ENCODE measurements around the gene CSNK1A1L. TPM values are rescaled to one million over a fixed set of nuclear protein-coding genes. Genes with fewer than 3 reads are reported as not detected.

Gene CSNK1A1L
- total RNA-seq, 5 donors from 2014 or later (not counting 1 experiment from before 2014, with no cell fraction given), result not detected

DNA sequence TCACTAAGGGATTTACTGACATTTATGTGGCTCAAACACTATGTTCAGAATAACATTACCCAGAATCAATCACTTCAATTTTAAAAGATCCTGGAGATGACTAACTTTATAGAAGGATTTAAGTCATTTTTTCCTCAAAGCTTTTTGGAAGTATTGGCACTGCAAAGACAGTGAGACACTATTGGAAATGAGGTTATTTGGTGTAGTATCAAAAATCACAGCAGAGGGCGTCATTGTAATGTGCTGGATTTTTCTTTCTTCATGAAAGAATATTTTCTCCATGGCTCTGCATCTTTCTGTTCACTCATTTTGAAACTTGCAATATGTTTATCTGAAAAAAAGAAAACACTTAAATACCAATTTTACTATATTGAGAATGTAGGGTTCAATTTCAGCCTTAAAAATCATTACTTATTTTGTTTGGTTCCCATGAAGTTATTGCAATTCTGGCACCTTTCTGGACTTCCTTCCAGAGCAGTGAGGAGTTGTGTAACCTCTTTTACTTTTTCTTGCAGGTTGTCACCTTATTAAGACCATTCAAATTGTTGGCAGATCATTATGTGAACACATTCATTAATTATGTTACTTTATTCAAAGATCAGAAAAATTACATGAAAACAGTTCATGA is 3.7 kb upstream of the CSNK1A1L start:
- Histone ChIP-seq H3K4me3 (ENCODE audit: control insufficient read depth in 1 of 2, extremely low read depth in 1 of 2, low read length in 1 of 2) (no peak overlapping the region), H3K36me3 (ENCODE audit: control insufficient read depth in 2 of 2, extremely low read depth in 1 of 2, insufficient read depth in 1 of 2, low read length in 1 of 2) (no peaks in the 10 kb centered on the region), H3K4me1 (ENCODE audit: control insufficient read depth in 1 of 2, extremely low read depth in 1 of 2, insufficient read depth in 2 of 2, low read length in 2 of 2) (no peaks in the 10 kb centered on the region), H3K9me3 (no peaks in the 10 kb centered on the region), H3K27me3 (replicated peaks in 1 of 2; ENCODE audit: control insufficient read depth in 2 of 2, extremely low read depth in 1 of 2, insufficient read depth in 2 of 2, low read length in 1 of 2) (no peaks in the 10 kb centered on the region), H3K27ac (ENCODE audit: low read length) (no peak overlapping the region)
- ChIA-PET CTCF (no interaction called here), POLR2A (no interaction called here)
- no CpG with 5 or more reads among the region's 1 CpG for WGBS (ENCODE audit: insufficient coverage)
- ATAC-seq (replicated peaks in 1 of 4), result no peak
- no peaks in the 10 kb centered on the region for H3K9me3 Mint-ChIP-seq
- H3K27me3 Mint-ChIP-seq, result peaks cover 8 to 18% of the 10 kb centered on the region in 2 donors
- H3K4me1 Mint-ChIP-seq, result no peaks in the 10 kb centered on the region
- peak in 1 of 35 experiments; percentile 2 for DNase-seq
- no peaks in the 10 kb centered on the region for H3K36me3 Mint-ChIP-seq
- H3K4me3 Mint-ChIP-seq, result no peak overlapping the region
- no peak overlapping the region for H3K27ac Mint-ChIP-seq

DNA sequence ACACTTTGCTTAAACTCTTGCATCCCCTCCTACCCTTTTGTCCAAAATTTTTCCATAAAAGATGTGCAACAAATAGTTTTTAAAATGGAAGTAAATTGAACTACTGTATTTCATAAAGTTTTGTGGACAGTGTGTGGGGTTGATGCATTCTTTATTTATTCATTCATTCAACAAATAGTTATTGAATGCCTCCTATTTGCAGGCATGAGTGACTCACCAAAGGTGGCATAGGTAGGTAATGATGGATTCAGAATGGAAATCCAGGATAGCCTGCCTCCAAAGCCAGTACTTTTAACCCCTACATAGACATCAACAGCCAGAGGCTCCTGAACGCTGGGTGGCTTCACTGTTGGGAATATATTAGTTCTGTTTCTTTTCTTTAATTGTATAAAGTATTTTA is 2.4 kb upstream of the CSNK1A1L start:
- Histone ChIP-seq H3K4me1 (ENCODE audit: control insufficient read depth in 1 of 2, extremely low read depth in 1 of 2, insufficient read depth in 2 of 2, low read length in 2 of 2) (no peaks in the 10 kb centered on the region), H3K36me3 (ENCODE audit: control insufficient read depth in 2 of 2, extremely low read depth in 1 of 2, insufficient read depth in 1 of 2, low read length in 1 of 2) (no peaks in the 10 kb centered on the region), H3K4me3 (ENCODE audit: control insufficient read depth in 1 of 2, extremely low read depth in 1 of 2, low read length in 1 of 2) (no peak overlapping the region), H3K27ac (ENCODE audit: low read length) (no peak overlapping the region), H3K27me3 (replicated peaks in 1 of 2; ENCODE audit: control insufficient read depth in 2 of 2, extremely low read depth in 1 of 2, insufficient read depth in 2 of 2, low read length in 1 of 2) (no peaks in the 10 kb centered on the region), H3K9me3 (no peaks in the 10 kb centered on the region)
- Mint-ChIP-seq H3K9me3 (no peaks in the 10 kb centered on the region), H3K36me3 (no peaks in the 10 kb centered on the region), H3K27ac (no peak overlapping the region), H3K27me3 (peaks cover 10 to 17% of the 10 kb centered on the region in 2 donors), H3K4me3 (no peak overlapping the region), H3K4me1 (no peaks in the 10 kb centered on the region)
- DNase-seq (no peak), ATAC-seq (replicated peaks in 1 of 4) (no peak)
- POLR2A ChIA-PET, result no interaction called here
- CTCF ChIA-PET, result no interaction called here
- no CpG with 5 or more reads among the region's 1 CpG for WGBS (ENCODE audit: insufficient coverage)

DNA sequence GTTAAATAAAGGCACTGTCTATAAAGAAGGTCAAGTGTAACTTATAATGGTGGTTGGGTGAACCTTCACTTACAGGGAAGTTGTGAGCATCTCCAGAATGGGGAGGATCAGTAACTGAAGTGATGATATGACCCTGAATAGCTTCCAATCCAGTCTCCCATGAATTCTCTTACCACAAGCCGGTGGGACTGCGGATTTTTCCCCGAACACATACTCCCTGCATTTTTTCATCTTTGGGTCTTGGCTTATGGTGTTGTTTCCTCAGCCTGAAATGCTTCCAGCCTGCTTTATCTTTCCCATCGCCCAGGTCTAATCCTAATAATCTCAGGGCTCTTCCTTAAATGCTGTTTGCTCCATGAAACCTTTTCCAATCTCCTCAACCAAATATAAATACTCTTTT is 2.0 kb upstream of the CSNK1A1L start:
- ATAC-seq (replicated peaks in 1 of 4), result no peak
- H3K36me3 ChIP-seq (ENCODE audit: control insufficient read depth in 2 of 2, extremely low read depth in 1 of 2, insufficient read depth in 1 of 2, low read length in 1 of 2), result no peaks in the 10 kb centered on the region
- no peak overlapping the region for H3K4me3 ChIP-seq (ENCODE audit: control insufficient read depth in 1 of 2, extremely low read depth in 1 of 2, low read length in 1 of 2)
- no peaks in the 10 kb centered on the region for H3K4me1 ChIP-seq (ENCODE audit: control insufficient read depth in 1 of 2, extremely low read depth in 1 of 2, insufficient read depth in 2 of 2, low read length in 2 of 2)
- no peak for DNase-seq
- ChIA-PET POLR2A (no interaction called here), CTCF (no interaction called here)
- Mint-ChIP-seq H3K4me1 (no peaks in the 10 kb centered on the region), H3K36me3 (no peaks in the 10 kb centered on the region), H3K27ac (no peak overlapping the region), H3K27me3 (peaks cover 10 to 20% of the 10 kb centered on the region in 2 donors), H3K9me3 (no peaks in the 10 kb centered on the region), H3K4me3 (no peak overlapping the region)
- 83% methylated on average over 4 of the region's 4 CpGs for WGBS (ENCODE audit: insufficient coverage)
- H3K9me3 ChIP-seq, result no peaks in the 10 kb centered on the region
- H3K27ac ChIP-seq (ENCODE audit: low read length), result no peak overlapping the region
- H3K27me3 ChIP-seq (replicated peaks in 1 of 2; ENCODE audit: control insufficient read depth in 2 of 2, extremely low read depth in 1 of 2, insufficient read depth in 2 of 2, low read length in 1 of 2), result no peaks in the 10 kb centered on the region

DNA sequence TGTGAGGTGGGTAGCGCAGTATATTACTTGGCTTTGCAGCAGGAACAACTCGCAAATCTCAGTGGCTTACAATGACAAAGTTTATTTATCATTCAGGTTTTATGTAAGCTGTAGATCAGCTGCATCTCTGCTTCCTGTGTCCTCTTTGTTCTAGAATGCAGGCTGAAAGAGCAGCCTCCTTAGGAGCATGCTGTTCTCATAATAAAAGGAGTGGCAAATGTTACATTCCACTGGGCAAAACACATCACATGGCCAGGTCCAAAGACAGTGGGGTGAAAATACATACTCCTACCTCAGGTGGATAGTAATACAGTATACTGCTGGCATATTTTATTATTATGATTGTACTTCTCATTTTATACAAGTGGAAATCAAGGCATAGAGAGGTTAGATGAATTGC is 1.2 kb upstream of the CSNK1A1L start:
- no peaks in the 10 kb centered on the region for H3K36me3 ChIP-seq (ENCODE audit: control insufficient read depth in 2 of 2, extremely low read depth in 1 of 2, insufficient read depth in 1 of 2, low read length in 1 of 2)
- H3K4me1 Mint-ChIP-seq, result no peaks in the 10 kb centered on the region
- H3K4me3 ChIP-seq (ENCODE audit: control insufficient read depth in 1 of 2, extremely low read depth in 1 of 2, low read length in 1 of 2), result no peak overlapping the region
- POLR2A ChIA-PET, result no interaction called here
- H3K9me3 Mint-ChIP-seq, result no peaks in the 10 kb centered on the region
- H3K27ac ChIP-seq (ENCODE audit: low read length), result no peak overlapping the region
- DNase-seq (no peak), ATAC-seq (replicated peaks in 1 of 4) (no peak)
- no peaks in the 10 kb centered on the region for H3K9me3 ChIP-seq
- H3K27ac Mint-ChIP-seq, result no peak overlapping the region
- H3K4me3 Mint-ChIP-seq, result no peak overlapping the region
- CTCF ChIA-PET, result no interaction called here
- WGBS (ENCODE audit: insufficient coverage), result 92% methylated on average over 2 of the region's 2 CpGs
- H3K27me3 Mint-ChIP-seq, result peaks cover 11 to 24% of the 10 kb centered on the region in 2 donors
- no peaks in the 10 kb centered on the region for H3K27me3 ChIP-seq (replicated peaks in 1 of 2; ENCODE audit: control insufficient read depth in 2 of 2, extremely low read depth in 1 of 2, insufficient read depth in 2 of 2, low read length in 1 of 2)
- H3K4me1 ChIP-seq (ENCODE audit: control insufficient read depth in 1 of 2, extremely low read depth in 1 of 2, insufficient read depth in 2 of 2, low read length in 2 of 2), result no peaks in the 10 kb centered on the region
- no peaks in the 10 kb centered on the region for H3K36me3 Mint-ChIP-seq

DNA sequence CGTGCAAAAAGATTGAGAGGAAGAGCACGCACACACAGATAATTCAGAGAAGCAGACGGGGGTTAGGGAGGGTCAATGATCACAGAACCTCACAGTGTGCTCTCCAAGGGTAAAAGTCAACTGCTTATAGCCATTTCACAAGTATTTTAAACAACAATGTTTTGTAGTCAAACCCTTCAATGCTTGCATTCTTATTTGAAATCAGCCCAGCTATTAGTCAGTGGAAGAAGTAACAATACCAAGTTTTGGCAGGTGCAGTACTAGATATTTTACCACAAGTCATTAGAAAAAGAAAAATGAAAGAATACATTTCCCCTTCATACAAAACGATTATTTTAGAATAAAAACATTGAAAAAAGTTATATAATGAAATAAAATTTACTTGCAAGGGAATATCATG is 2.6 kb downstream of the CSNK1A1L start:
- no peak for ATAC-seq (replicated peaks in 1 of 4)
- H3K27ac ChIP-seq (ENCODE audit: low read length), result no peak overlapping the region
- ChIA-PET POLR2A (no interaction called here), CTCF (no interaction called here)
- Mint-ChIP-seq H3K9me3 (no peaks in the 10 kb centered on the region), H3K27me3 (peaks cover 16 to 33% of the 10 kb centered on the region in 2 donors), H3K27ac (no peak overlapping the region), H3K4me1 (no peaks in the 10 kb centered on the region), H3K4me3 (no peak overlapping the region), H3K36me3 (no peaks in the 10 kb centered on the region)
- no peaks in the 10 kb centered on the region for H3K9me3 ChIP-seq
- DNase-seq, result no peak
- H3K36me3 ChIP-seq (ENCODE audit: control insufficient read depth in 2 of 2, extremely low read depth in 1 of 2, insufficient read depth in 1 of 2, low read length in 1 of 2), result no peaks in the 10 kb centered on the region
- H3K4me1 ChIP-seq (ENCODE audit: control insufficient read depth in 1 of 2, extremely low read depth in 1 of 2, insufficient read depth in 2 of 2, low read length in 2 of 2), result no peaks in the 10 kb centered on the region
- WGBS (ENCODE audit: insufficient coverage), result no CpG with 5 or more reads among the region's 4 CpGs
- H3K27me3 ChIP-seq (replicated peaks in 1 of 2; ENCODE audit: control insufficient read depth in 2 of 2, extremely low read depth in 1 of 2, insufficient read depth in 2 of 2, low read length in 1 of 2), result peaks cover 0 to 5% of the 10 kb centered on the region in 2 experiments
- no peak overlapping the region for H3K4me3 ChIP-seq (ENCODE audit: control insufficient read depth in 1 of 2, extremely low read depth in 1 of 2, low read length in 1 of 2)

DNA sequence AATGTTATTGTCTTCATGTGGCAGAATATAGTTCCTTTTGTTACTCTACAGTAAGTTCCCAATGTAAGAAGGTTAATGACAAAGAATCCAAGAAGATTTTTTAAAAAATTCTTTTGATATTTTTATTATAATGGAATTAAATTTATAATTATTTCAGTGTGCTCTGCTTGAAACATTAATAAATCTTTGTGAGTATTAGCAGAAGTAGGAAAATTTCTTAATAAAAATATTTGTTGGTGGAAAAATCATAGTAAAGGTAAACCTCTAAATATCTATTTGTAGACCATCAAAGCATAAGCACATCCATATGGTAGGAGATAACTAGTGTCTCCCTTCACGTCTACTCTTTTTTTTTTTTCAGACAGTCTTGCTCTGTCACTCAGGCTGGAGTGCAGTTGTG is 4.3 kb downstream of the CSNK1A1L start:
- H3K27ac ChIP-seq (ENCODE audit: low read length), result no peak overlapping the region
- H3K4me3 ChIP-seq (ENCODE audit: control insufficient read depth in 1 of 2, extremely low read depth in 1 of 2, low read length in 1 of 2), result no peak overlapping the region
- ChIA-PET POLR2A (no interaction called here), CTCF (no interaction called here)
- Mint-ChIP-seq H3K27ac (no peak overlapping the region), H3K4me1 (no peaks in the 10 kb centered on the region), H3K4me3 (no peak overlapping the region), H3K9me3 (no peaks in the 10 kb centered on the region), H3K36me3 (no peaks in the 10 kb centered on the region), H3K27me3 (peaks cover 13 to 28% of the 10 kb centered on the region in 2 donors)
- H3K4me1 ChIP-seq (ENCODE audit: control insufficient read depth in 1 of 2, extremely low read depth in 1 of 2, insufficient read depth in 2 of 2, low read length in 2 of 2), result no peaks in the 10 kb centered on the region
- peaks cover 0 to 5% of the 10 kb centered on the region in 2 experiments for H3K27me3 ChIP-seq (replicated peaks in 1 of 2; ENCODE audit: control insufficient read depth in 2 of 2, extremely low read depth in 1 of 2, insufficient read depth in 2 of 2, low read length in 1 of 2)
- 60% methylated on average over 1 of the region's 1 CpG for WGBS (ENCODE audit: insufficient coverage)
- H3K36me3 ChIP-seq (ENCODE audit: control insufficient read depth in 2 of 2, extremely low read depth in 1 of 2, insufficient read depth in 1 of 2, low read length in 1 of 2), result no peaks in the 10 kb centered on the region
- no peak for DNase-seq
- ATAC-seq (replicated peaks in 1 of 4), result no peak
- no peaks in the 10 kb centered on the region for H3K9me3 ChIP-seq

DNA sequence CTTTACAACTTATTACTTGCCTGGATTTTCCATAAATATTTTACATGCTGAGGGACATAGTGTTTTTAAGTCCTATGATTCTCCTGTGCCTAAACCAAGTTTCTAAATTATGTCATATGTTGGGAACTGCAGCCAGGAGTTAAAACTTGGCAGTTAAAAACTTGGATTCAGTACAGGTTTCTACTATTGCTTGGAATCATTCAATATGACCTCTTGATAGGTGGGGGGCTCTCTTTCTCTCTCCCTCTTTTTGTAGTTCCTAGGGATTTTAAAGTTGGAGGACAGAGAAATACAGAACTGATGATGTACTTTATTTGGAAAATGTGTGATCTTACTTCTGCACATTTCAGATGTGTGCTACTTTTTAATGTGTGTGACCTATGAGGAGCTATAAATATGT is 4.7 kb downstream of the CSNK1A1L start:
- ChIA-PET POLR2A (no interaction called here), CTCF (no interaction called here)
- H3K36me3 ChIP-seq (ENCODE audit: control insufficient read depth in 2 of 2, extremely low read depth in 1 of 2, insufficient read depth in 1 of 2, low read length in 1 of 2), result no peaks in the 10 kb centered on the region
- no peak overlapping the region for H3K4me3 ChIP-seq (ENCODE audit: control insufficient read depth in 1 of 2, extremely low read depth in 1 of 2, low read length in 1 of 2)
- no peaks in the 10 kb centered on the region for H3K4me1 ChIP-seq (ENCODE audit: control insufficient read depth in 1 of 2, extremely low read depth in 1 of 2, insufficient read depth in 2 of 2, low read length in 2 of 2)
- Mint-ChIP-seq H3K27me3 (peaks cover 13 to 28% of the 10 kb centered on the region in 2 donors), H3K36me3 (no peaks in the 10 kb centered on the region), H3K9me3 (no peaks in the 10 kb centered on the region), H3K27ac (no peak overlapping the region), H3K4me1 (no peaks in the 10 kb centered on the region), H3K4me3 (no peak overlapping the region)
- DNase-seq, result no peak
- ATAC-seq (replicated peaks in 1 of 4), result no peak
- peaks cover 0 to 5% of the 10 kb centered on the region in 2 experiments for H3K27me3 ChIP-seq (replicated peaks in 1 of 2; ENCODE audit: control insufficient read depth in 2 of 2, extremely low read depth in 1 of 2, insufficient read depth in 2 of 2, low read length in 1 of 2)
- H3K27ac ChIP-seq (ENCODE audit: low read length), result no peak overlapping the region
- no peaks in the 10 kb centered on the region for H3K9me3 ChIP-seq

Data from T-cell (primary cell).